Measurements from ENCODE around the gene HADH. TPM values are rescaled to one million over a fixed set of nuclear protein-coding genes. Genes with fewer than 3 reads are reported as not detected.

HADH gene
- polyA plus RNA-seq, 1 of the 3 experiments (the other 2 are of a cell fraction), result 19.4 TPM

DNA sequence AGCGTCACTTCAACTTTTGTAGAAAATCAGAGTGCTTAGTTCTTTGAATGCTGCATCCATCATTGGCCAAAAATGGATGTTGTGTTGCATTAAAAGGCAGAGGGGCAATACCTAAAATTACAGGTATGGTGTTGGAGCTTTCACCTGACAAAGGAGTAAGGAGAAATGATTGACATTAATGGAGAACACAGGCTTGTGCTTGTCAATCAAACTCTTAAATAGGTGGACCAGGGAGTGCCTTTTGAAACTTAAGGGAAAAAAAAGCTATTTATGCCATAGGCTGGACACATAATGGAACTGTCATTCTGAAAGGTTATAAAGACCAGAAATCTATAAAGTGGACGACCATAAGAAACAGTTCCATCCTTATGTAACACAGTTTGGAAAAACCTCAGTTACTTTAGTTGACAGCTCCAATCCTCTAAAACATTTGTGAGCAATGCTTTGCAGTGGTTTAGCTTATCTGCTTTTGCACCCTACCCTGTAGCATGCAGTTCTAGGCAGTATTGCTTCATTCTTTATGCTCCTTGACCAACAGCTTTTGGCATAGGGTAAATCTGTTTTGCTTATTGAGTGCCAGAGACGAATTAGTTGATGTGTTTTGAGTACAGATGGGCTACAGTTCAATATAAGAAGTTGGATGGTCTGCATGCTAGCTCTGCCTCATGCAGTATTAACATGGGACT, 2.4 kb downstream of the HADH start:
- WGBS (ENCODE audit: low lambda C conversion rate), result 84% methylated on average over 3 of the region's 3 CpGs
- Histone ChIP-seq H3K79me2 (ENCODE audit: insufficient read depth) (peaks cover 40% of the 10 kb centered on the region), H3K9me2 (no peaks in the 10 kb centered on the region), H3K27ac (ENCODE audit: low read depth in 2 of 2, low read length in 1 of 2) (no peak overlapping the region), H2AFZ (ENCODE audit: low read depth) (no peak overlapping the region), H4K20me1 (ENCODE audit: insufficient read depth) (no peaks in the 10 kb centered on the region), H3K27me3 (ENCODE audit: insufficient read depth) (no peaks in the 10 kb centered on the region), H3K4me3 (ENCODE audit: low read depth in 2 of 2, low read length in 1 of 2) (no peak overlapping the region), H3F3A (replicated peaks; ENCODE audit: insufficient read depth) (peaks cover 7% of the 10 kb centered on the region), H3K9me3 (no peaks in the 10 kb centered on the region), H3K4me1 (ENCODE audit: control insufficient read depth in 1 of 2, insufficient read depth in 2 of 2, low read depth in 1 of 2, low read length in 1 of 2) (peaks cover 3 to 5% of the 10 kb centered on the region in 2 experiments; a peak in 3 of 4 replicates), H3K36me3 (replicated peaks in 1 of 2; ENCODE audit: control insufficient read depth in 1 of 2, insufficient read depth in 2 of 2, low read length in 1 of 2) (peaks cover 0 to 3% of the 10 kb centered on the region in 2 experiments), H3K4me2 (no peak overlapping the region), H3K9ac (no peak overlapping the region)
- DNase-seq, result no peak
- ChIA-PET POLR2A (no interaction called here), CTCF (interaction anchor here (1.7 to 4.4 kb wide), 2 partner anchors 11 to 27 kb away, joined by 4 to 20 read pairs; no protein-coding TSS in a partner anchor)
- TF ChIP-seq FOSL2 (IDR thresholded peaks at IDR 0.05; ENCODE audit: borderline replicate concordance, low read depth), result no peak
- TF ChIP-seq PBX3 (IDR thresholded peaks at IDR 0.05), result no peak
- TF ChIP-seq NRF1 (IDR thresholded peaks at IDR 0.05; ENCODE audit: low read depth, low read length), result no peak
- TF ChIP-seq, protein P1, sequence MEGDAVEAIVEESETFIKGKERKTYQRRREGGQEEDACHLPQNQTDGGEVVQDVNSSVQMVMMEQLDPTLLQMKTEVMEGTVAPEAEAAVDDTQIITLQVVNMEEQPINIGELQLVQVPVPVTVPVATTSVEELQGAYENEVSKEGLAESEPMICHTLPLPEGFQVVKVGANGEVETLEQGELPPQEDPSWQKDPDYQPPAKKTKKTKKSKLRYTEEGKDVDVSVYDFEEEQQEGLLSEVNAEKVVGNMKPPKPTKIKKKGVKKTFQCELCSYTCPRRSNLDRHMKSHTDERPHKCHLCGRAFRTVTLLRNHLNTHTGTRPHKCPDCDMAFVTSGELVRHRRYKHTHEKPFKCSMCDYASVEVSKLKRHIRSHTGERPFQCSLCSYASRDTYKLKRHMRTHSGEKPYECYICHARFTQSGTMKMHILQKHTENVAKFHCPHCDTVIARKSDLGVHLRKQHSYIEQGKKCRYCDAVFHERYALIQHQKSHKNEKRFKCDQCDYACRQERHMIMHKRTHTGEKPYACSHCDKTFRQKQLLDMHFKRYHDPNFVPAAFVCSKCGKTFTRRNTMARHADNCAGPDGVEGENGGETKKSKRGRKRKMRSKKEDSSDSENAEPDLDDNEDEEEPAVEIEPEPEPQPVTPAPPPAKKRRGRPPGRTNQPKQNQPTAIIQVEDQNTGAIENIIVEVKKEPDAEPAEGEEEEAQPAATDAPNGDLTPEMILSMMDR (IDR thresholded peaks at IDR 0.05), result no peak
- TF ChIP-seq TCF12 (IDR thresholded peaks at IDR 0.05), result no peak
- TF ChIP-seq, protein P2, sequence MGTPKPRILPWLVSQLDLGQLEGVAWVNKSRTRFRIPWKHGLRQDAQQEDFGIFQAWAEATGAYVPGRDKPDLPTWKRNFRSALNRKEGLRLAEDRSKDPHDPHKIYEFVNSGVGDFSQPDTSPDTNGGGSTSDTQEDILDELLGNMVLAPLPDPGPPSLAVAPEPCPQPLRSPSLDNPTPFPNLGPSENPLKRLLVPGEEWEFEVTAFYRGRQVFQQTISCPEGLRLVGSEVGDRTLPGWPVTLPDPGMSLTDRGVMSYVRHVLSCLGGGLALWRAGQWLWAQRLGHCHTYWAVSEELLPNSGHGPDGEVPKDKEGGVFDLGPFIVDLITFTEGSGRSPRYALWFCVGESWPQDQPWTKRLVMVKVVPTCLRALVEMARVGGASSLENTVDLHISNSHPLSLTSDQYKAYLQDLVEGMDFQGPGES (IDR thresholded peaks at IDR 0.05; ENCODE audit: low read depth, low read length), result no peak
- no peak for TF ChIP-seq EZH2phosphoT487 (IDR thresholded peaks at IDR 0.05; ENCODE audit: borderline replicate concordance, low read depth)
- TF ChIP-seq TAF1 (IDR thresholded peaks at IDR 0.05; ENCODE audit: borderline replicate concordance, low read depth, low read length), result no peak
- no peak for TF ChIP-seq TEAD4 (IDR thresholded peaks at IDR 0.05; ENCODE audit: borderline replicate concordance, insufficient read depth)
- TF ChIP-seq, protein P3, sequence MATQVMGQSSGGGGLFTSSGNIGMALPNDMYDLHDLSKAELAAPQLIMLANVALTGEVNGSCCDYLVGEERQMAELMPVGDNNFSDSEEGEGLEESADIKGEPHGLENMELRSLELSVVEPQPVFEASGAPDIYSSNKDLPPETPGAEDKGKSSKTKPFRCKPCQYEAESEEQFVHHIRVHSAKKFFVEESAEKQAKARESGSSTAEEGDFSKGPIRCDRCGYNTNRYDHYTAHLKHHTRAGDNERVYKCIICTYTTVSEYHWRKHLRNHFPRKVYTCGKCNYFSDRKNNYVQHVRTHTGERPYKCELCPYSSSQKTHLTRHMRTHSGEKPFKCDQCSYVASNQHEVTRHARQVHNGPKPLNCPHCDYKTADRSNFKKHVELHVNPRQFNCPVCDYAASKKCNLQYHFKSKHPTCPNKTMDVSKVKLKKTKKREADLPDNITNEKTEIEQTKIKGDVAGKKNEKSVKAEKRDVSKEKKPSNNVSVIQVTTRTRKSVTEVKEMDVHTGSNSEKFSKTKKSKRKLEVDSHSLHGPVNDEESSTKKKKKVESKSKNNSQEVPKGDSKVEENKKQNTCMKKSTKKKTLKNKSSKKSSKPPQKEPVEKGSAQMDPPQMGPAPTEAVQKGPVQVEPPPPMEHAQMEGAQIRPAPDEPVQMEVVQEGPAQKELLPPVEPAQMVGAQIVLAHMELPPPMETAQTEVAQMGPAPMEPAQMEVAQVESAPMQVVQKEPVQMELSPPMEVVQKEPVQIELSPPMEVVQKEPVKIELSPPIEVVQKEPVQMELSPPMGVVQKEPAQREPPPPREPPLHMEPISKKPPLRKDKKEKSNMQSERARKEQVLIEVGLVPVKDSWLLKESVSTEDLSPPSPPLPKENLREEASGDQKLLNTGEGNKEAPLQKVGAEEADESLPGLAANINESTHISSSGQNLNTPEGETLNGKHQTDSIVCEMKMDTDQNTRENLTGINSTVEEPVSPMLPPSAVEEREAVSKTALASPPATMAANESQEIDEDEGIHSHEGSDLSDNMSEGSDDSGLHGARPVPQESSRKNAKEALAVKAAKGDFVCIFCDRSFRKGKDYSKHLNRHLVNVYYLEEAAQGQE (IDR thresholded peaks at IDR 0.05; ENCODE audit: low read depth, low read length), result no peak
- TF ChIP-seq GATA2 (CRISPR knock-in tag; IDR thresholded peaks at IDR 0.05), result no peak
- TF ChIP-seq MAX (IDR thresholded peaks at IDR 0.05; ENCODE audit: low read depth), result no peak
- TF ChIP-seq CHD2 (IDR thresholded peaks at IDR 0.05; ENCODE audit: low read length, partially characterized antibody), result no peak
- no peak for TF ChIP-seq SMC3 (IDR thresholded peaks at IDR 0.05; ENCODE audit: low read depth, low read length)
- no peak for TF ChIP-seq RXRA (IDR thresholded peaks at IDR 0.05; ENCODE audit: borderline replicate concordance, low read depth)
- no peak for TF ChIP-seq JUND (IDR thresholded peaks at IDR 0.05)
- no peak for TF ChIP-seq MXI1 (IDR thresholded peaks at IDR 0.05; ENCODE audit: low read depth, low read length)
- TF ChIP-seq POLR2AphosphoS5 (IDR thresholded peaks at IDR 0.05; ENCODE audit: low read depth, low read length), result no peak
- TF ChIP-seq GABPA (IDR thresholded peaks at IDR 0.05; ENCODE audit: low read depth), result no peak

Measured in SK-N-SH (cell line).